ENCODE results near the gene YPEL5. TPM values are rescaled to one million over a fixed set of nuclear protein-coding genes. Genes with fewer than 3 reads are reported as not detected.

The YPEL5 gene
- total RNA-seq, 6 donors from 2014 or later, result 51.9 to 107 (median 85.8) TPM

DNA sequence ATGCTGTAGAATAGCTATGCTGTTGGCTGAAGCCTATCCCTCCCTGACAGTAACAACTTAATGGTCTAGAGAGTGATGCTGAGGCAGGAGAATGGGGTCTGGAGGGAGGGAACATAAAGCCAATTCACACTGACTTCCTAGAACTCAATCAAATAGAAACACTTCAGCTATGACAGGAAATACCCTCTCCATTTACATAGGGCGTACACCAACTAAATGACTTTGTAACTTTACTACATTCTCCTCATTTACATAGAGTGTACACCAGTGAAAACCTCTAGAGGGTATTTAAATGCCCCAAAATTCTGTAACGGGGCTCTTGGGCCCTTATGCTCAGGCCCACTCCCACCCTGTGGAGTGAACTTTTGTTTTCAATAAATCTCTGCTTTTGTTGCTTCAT lies 41.5 kb downstream of the YPEL5 start:
- H3K9me3 ChIP-seq, result no peaks in the 10 kb centered on the region
- TF ChIP-seq POLR2A (IDR thresholded peaks at IDR 0.05) (no peak), POLR2AphosphoS5 (IDR thresholded peaks at IDR 0.05) (no peak), EP300 (IDR thresholded peaks at IDR 0.05) (no peak), CTCF (IDR thresholded peaks at IDR 0.05) (no peak)
- no peak for ATAC-seq (ENCODE audit: low FRiP score in 2 of 2)
- WGBS, 2 donors, result 88 to 91% methylated on average over 2 of the region's 2 CpGs
- no peaks in the 10 kb centered on the region for H3K36me3 ChIP-seq
- no peaks in the 10 kb centered on the region for H3K4me1 ChIP-seq
- H3K4me3 ChIP-seq, result no peak overlapping the region
- H3K27ac ChIP-seq, result no peak overlapping the region
- no peak for DNase-seq
- H3K27me3 ChIP-seq, result no peaks in the 10 kb centered on the region

DNA sequence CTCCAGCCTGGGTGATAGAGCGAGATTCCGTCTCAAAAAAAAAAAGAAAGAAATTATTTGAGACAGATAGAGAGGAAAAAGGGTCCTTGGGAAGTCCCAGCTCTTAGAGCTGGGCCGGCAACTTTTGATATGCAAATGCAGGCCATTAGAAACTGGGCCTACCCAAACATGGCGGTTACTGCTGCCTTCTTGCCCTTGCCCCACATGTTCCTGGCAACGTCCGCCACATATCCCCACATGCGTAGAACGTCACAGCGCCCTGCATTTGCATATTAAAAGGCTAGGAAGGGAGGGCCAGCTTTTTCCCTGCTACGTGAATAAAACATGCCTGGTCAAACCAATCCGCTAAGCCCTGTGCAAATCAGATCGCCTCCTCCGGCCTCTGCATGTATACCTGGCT lies 43.8 kb downstream of the YPEL5 start:
- no peak overlapping the region for H3K4me3 ChIP-seq
- H3K27me3 ChIP-seq, result no peaks in the 10 kb centered on the region
- no peaks in the 10 kb centered on the region for H3K4me1 ChIP-seq
- H3K27ac ChIP-seq, result no peak overlapping the region
- H3K36me3 ChIP-seq, result no peaks in the 10 kb centered on the region
- DNase-seq (no peak), ATAC-seq (ENCODE audit: low FRiP score in 2 of 2) (no peak)
- H3K9me3 ChIP-seq, result no peaks in the 10 kb centered on the region
- WGBS, 2 donors, result 93 to 95% methylated on average over 13 of the region's 13 CpGs
- TF ChIP-seq EP300 (IDR thresholded peaks at IDR 0.05), result no peak
- no peak for TF ChIP-seq POLR2AphosphoS5 (IDR thresholded peaks at IDR 0.05)
- no peak for TF ChIP-seq CTCF (IDR thresholded peaks at IDR 0.05)
- no peak for TF ChIP-seq POLR2A (IDR thresholded peaks at IDR 0.05)

DNA sequence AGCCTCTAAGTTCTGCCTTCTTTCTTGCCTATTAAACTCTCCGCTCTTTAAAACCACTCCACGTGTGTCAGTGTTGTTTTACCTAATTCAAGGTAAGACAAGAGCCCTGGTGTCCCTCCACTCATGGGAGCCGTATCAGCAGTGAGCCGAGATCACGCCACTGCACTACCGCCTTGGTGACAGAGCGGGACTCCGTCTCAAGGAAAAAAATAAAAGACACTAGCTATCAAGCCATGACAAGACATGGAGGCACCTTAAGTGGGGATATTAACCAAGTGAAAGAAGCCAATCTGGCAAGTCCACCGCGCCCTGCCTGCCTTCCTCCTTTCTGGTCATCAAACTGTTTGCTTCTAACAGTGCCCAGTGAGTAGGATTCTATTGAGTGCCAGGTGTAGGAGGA lies 44.3 kb downstream of the YPEL5 start:
- Histone ChIP-seq H3K27me3 (no peaks in the 10 kb centered on the region), H3K4me1 (no peaks in the 10 kb centered on the region), H3K4me3 (no peak overlapping the region), H3K36me3 (no peaks in the 10 kb centered on the region), H3K9me3 (no peaks in the 10 kb centered on the region), H3K27ac (no peak overlapping the region)
- TF ChIP-seq CTCF (IDR thresholded peaks at IDR 0.05) (no peak), POLR2A (IDR thresholded peaks at IDR 0.05) (no peak), EP300 (IDR thresholded peaks at IDR 0.05) (no peak), POLR2AphosphoS5 (IDR thresholded peaks at IDR 0.05) (no peak)
- DNase-seq (no peak), ATAC-seq (ENCODE audit: low FRiP score in 2 of 2) (no peak)
- WGBS, 2 donors, result 83 to 93% methylated on average over 10 of the region's 10 CpGs

DNA sequence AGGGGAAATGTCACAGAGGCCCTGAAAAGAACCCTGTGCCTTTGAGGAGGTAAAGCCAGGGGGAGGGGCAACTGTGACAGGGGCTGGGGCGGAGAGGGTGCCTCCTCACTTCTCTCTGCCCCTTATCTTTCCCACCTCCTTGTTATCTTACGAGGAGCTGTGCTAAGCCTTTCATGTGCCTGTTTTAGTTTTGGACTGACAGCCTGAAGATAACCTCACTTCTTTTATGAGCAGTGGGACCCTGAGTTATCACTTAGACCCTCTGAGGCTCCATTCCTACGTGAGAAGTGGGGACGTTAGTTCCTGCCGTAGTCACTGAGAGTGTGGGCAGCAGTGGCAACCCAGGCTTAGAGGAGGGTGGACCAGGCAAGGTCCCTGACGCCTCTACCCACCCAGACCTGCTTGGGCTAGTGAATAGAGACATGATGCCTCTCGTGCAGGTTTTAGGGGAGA lies 45.0 kb downstream of the YPEL5 start:
- DNase-seq (no peak), ATAC-seq (ENCODE audit: low FRiP score in 2 of 2) (no peak)
- Histone ChIP-seq H3K4me1 (no peaks in the 10 kb centered on the region), H3K27ac (no peak overlapping the region), H3K36me3 (no peaks in the 10 kb centered on the region), H3K4me3 (no peak overlapping the region), H3K27me3 (no peaks in the 10 kb centered on the region), H3K9me3 (no peaks in the 10 kb centered on the region)
- no peak for TF ChIP-seq CTCF (IDR thresholded peaks at IDR 0.05)
- no peak for TF ChIP-seq EP300 (IDR thresholded peaks at IDR 0.05)
- TF ChIP-seq POLR2AphosphoS5 (IDR thresholded peaks at IDR 0.05), result no peak
- no peak for TF ChIP-seq POLR2A (IDR thresholded peaks at IDR 0.05)
- 82 to 84% methylated on average over 7 of the region's 7 CpGs for WGBS, 2 donors

DNA sequence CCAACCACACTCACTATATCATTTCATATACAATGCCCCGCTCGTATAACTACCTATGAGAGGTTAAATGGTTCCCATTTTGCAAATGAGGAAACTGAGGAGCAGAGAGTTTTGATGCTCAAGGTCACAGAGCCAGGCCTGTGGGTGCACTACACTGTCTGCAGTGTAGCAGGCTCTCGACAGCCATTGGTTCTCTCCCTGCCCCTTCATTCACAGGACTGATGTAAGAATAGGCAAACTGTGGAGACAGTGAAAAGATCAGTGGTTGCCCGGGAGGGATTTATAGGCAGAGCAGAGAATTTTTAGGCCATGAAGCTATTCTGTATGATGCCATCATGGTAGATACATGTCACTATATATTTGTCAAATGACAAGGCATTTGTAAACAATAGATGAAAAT lies 45.5 kb downstream of the YPEL5 start:
- no peaks in the 10 kb centered on the region for H3K27me3 ChIP-seq
- no peak for TF ChIP-seq EP300 (IDR thresholded peaks at IDR 0.05)

More for the DNA sequence above, 45.5 kb downstream of the YPEL5 start:
- ATAC-seq (ENCODE audit: low FRiP score in 2 of 2) (no peak), DNase-seq (no peak)
- no peaks in the 10 kb centered on the region for H3K36me3 ChIP-seq
- H3K9me3 ChIP-seq, result no peaks in the 10 kb centered on the region
- H3K4me1 ChIP-seq, result no peaks in the 10 kb centered on the region
- no peak overlapping the region for H3K27ac ChIP-seq
- 92 to 93% methylated on average over 4 of the region's 4 CpGs for WGBS, 2 donors
- no peak overlapping the region for H3K4me3 ChIP-seq

Data from upper lobe of left lung (tissue), 6 donors.